H1 (cell line): ENCODE measurements around the gene PCDHA10.

Source experiments
- BRCA1 ChIP-seq: IDR thresholded peaks from 2 replicates; pipeline ENCODE4 v1.6.1; 2012; ENCODE audit warnings: low read depth, low read length, improper control_type of control experiment
- CBX8 ChIP-seq: fragments of 300-800, 300-1000 bp; sonication (generic); IDR thresholded peaks from 2 replicates; pipeline ENCODE4 v1.7.1; 2016; ENCODE audit warnings: low read depth, low read length, borderline replicate concordance
- CREB1 ChIP-seq: IDR thresholded peaks from 2 replicates; pipeline ENCODE4 v1.6.1; 2012; ENCODE audit warnings: inconsistent platforms
- CTCF ChIP-seq, 3 experiments: IDR thresholded peaks; 1 replicate in 2 of 3; 2 replicates in 1 of 3; pipeline versions ENCODE4 v1.5.1 to v1.6.1; 2011; ENCODE audit warnings: low read length in 3 of 3, mild to moderate bottlenecking in 3 of 3, inconsistent platforms in 2 of 3, low read depth in 1 of 3, moderate library complexity in 1 of 3; ENCODE audit not compliant: insufficient read depth in 1 of 3; ENCODE audit errors: control extremely low read depth in 1 of 3
- EP300 ChIP-seq, 2 experiments: IDR thresholded peaks; 1 replicate in 1 of 2; 2 replicates in 1 of 2; pipeline ENCODE4 v1.6.1; 2011 to 2012; ENCODE audit warnings: low read depth in 2 of 2, low read length in 2 of 2, mild to moderate bottlenecking in 2 of 2, borderline replicate concordance in 1 of 2, inconsistent platforms in 1 of 2, moderate library complexity in 1 of 2
- GTF2F1 ChIP-seq: IDR thresholded peaks from 2 replicates; pipeline ENCODE4 v1.6.1; 2012; ENCODE audit warnings: low read depth, low read length, improper control_type of control experiment, borderline replicate concordance
- HDAC2 ChIP-seq, 2 experiments: fragments of 300-600 bp in 1 of 2; sonication (generic) in 1 of 2; IDR thresholded peaks; 2 replicates each; pipeline ENCODE4 v1.6.1; 2011 to 2012; ENCODE audit warnings: low read depth in 2 of 2, low read length in 2 of 2, mild to moderate bottlenecking in 2 of 2, moderate library complexity in 2 of 2, borderline replicate concordance in 1 of 2, inconsistent platforms in 1 of 2
- JUND ChIP-seq: IDR thresholded peaks from 2 replicates; pipeline ENCODE4 v1.6.1; 2011; ENCODE audit warnings: mild to moderate bottlenecking, improper control_type of control experiment, low read length
- NRF1 ChIP-seq: IDR thresholded peaks from 2 replicates; pipeline ENCODE4 v1.6.1; 2011; ENCODE audit warnings: mild to moderate bottlenecking, low read depth, low read length, improper control_type of control experiment
- PHF8 ChIP-seq: fragments of 200-600 bp; sonication (generic); conservative IDR thresholded peaks from 2 replicates; pipeline ENCODE4 v1.7.1; 2012; ENCODE audit warnings: low read depth, mild to moderate bottlenecking, inconsistent platforms, low read length, moderate library complexity
- POLR2A ChIP-seq, 2 experiments: IDR thresholded peaks; 1 replicate in 1 of 2; 2 replicates in 1 of 2; pipeline ENCODE4 v1.6.1; 2011; ENCODE audit warnings: low read depth in 2 of 2, low read length in 2 of 2, mild to moderate bottlenecking in 2 of 2; ENCODE audit errors: control extremely low read depth in 1 of 2
- POLR2AphosphoS5 ChIP-seq: IDR thresholded peaks from 2 replicates; pipeline ENCODE4 v1.6.1; 2011; ENCODE audit warnings: low read depth, low read length
- SIN3A ChIP-seq, 2 experiments: IDR thresholded peaks in 1 of 2; conservative IDR thresholded peaks in 1 of 2; 2 replicates each; pipeline ENCODE4 v1.6.1; 2011 to 2012; ENCODE audit warnings: low read length in 2 of 2, improper control_type of control experiment in 1 of 2, low read depth in 1 of 2, mild to moderate bottlenecking in 1 of 2
- SP4 ChIP-seq: IDR thresholded peaks from 2 replicates; pipeline ENCODE4 v1.6.1; 2012; ENCODE audit warnings: low read length, inconsistent platforms

GRCh38 chr5:140868721-140869554 lies 13.2 kb downstream of the PCDHA10 start, which contains the start of gene PCDHA11:
- TF ChIP-seq GTF2F1, result no peak
- no peak for TF ChIP-seq JUND
- 0 out of 2 replicates have a peak, but pooled peaks have one; percentile 33 for TF ChIP-seq PHF8
- peak in 1 of 2 experiments; percentile 46; a peak in 2 of 3 replicates for TF ChIP-seq POLR2A (IDR thresholded peaks at IDR 0.05; ENCODE audit: control extremely low read depth in 1 of 2, low read depth in 2 of 2, low read length in 2 of 2)
- TF ChIP-seq HDAC2 (IDR thresholded peaks at IDR 0.05; ENCODE audit: borderline replicate concordance in 1 of 2, low read depth in 2 of 2, low read length in 2 of 2), result no peak
- TF ChIP-seq CTCF (IDR thresholded peaks at IDR 0.05; ENCODE audit: control extremely low read depth in 1 of 3, insufficient read depth in 1 of 3, low read depth in 1 of 3, low read length in 3 of 3), result peak; percentile 32 to 68 (median 56)
- 0 out of 4 replicates have a peak, but pooled peaks of 1 of the 2 experiments have one; percentile 25 for TF ChIP-seq SIN3A (conservative IDR thresholded peaks at IDR 0.05 in 1 of 2, IDR thresholded peaks at IDR 0.05 in 1 of 2; ENCODE audit: low read depth in 1 of 2, low read length in 2 of 2)
- no peak for TF ChIP-seq NRF1
- TF ChIP-seq CREB1, result 0 out of 2 replicates have a peak, but pooled peaks have one; percentile 23
- no peak for TF ChIP-seq EP300 (IDR thresholded peaks at IDR 0.05; ENCODE audit: borderline replicate concordance in 1 of 2, low read depth in 2 of 2, low read length in 2 of 2)
- TF ChIP-seq POLR2AphosphoS5, result no peak
- no peak for TF ChIP-seq BRCA1
- TF ChIP-seq SP4, result no peak
- no peak for TF ChIP-seq CBX8
